Diencephalon (tissue), 1 donor: ENCODE data around the gene STX3. TPM values are rescaled to one million over a fixed set of nuclear protein-coding genes. Genes with fewer than 3 reads are reported as not detected.

Source experiments
- total RNA-seq: library from RNA; depleted of rRNA; stranded (reverse); fragments of >200 nt; gene quantifications from one replicate; pipeline ENCODE4 v1.2.3, GENCODE V29; 2014

The STX3 gene
- total RNA-seq, result 18.0 TPM

DNA sequence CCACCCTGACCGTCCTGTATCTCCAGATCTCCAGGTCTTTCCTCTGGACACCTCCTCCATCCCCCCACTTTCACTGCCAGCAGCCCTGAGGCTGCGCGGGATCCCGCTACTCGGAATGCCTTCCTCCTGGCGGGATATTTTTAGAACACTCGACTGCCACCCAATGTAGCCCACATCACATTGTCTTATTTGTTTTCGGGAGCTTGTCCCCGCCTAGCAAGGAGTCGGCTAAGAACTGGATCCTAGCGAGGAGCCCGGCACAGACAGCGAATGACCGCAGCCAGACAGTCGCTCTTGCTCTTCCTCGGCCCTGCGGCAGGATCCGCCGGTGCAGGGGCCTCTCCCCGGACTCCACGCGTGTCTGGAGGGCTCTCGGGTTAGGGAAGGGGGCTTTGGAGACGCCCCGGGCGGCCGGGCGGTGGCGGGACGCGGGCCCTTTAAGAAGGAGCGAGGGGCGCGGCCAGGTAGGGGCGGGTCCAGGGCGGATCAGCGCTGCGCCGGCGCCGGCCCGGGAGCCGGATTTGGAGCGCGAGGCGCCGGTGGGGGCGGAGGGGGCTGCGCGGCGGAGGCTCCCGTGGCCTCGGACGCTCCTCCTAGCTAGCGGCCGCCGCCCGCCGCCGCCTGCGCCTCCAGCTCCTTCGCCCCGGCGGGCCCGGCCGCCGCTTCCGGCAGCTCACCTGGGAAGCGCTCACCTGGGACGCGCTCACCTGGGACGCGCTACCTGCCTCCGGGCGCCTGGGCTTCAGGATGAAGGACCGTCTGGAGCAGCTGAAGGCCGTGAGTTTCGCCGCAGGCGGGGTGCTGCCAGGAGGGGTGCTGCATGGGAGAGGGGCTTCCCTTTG lies at the start of gene STX3:
TSS of gene STX3 (plus strand) at position 518 of the 842 bp plus-strand sequence. CDS start at position 748, 230 bp downstream.

DNA sequence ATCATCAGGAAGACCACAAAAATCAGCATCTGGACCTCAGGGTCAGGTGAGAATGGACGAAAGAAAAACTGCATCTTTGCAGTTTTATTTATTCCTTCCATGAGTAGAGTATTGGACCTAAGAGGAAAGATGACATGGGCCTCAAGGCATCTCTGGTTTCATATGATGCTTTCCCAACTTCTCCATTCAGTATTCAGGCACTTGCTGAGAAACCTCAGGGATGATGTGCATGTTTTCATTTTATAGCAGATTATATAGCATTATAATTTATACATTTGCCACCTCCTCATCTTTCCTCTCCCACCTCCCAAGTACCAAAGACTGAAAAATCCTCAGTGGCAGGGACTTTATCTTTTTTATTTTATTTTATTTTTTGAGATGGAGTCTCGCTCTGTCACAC lies 41.4 kb upstream of the STX3 start, which contains the start of gene OR10V1:
TSS of gene OR10V1 (minus strand) at position 101 of the 400 bp plus-strand sequence. CDS start at position 101, 0 bp downstream.

DNA sequence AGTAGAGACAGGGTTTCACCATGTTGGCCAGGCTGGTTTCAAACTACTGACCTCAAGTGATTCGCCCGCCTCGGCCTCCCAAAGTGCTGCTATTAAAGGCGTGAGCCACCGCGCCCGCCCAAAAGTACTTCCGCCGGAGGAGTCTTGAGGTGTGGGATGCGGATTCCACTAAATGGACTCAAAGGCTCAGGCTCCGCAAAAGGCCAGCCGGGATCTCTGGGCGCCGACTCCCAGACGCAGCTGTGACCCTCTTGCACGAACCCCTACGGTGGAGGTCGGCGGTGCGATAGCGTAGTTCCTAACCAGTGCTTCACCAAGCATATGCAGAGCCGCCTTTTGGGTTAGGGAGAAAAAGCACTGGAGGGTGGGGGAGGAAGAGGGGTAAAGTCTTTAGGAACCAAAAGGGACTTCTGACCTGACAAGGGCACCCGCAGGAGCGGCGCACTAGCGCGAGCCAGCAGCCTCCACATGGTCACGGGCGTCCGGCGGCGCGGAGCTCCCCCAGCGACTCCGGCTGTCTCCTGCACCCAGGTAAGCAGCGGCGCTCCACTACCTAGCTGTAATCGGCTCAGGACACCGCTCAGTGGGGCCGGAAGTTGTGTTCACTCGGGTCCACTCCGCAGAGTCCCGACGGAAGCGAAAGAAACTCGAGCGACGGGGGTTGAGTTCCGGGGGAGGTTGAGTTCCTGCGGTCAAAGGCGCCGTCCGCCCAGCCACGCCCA lies 55.2 kb downstream of the STX3 start, which contains the start of gene MRPL16:
TSS of gene MRPL16 (minus strand) at position 590 of the 722 bp plus-strand sequence. CDS start at position 470, 120 bp downstream.

DNA sequence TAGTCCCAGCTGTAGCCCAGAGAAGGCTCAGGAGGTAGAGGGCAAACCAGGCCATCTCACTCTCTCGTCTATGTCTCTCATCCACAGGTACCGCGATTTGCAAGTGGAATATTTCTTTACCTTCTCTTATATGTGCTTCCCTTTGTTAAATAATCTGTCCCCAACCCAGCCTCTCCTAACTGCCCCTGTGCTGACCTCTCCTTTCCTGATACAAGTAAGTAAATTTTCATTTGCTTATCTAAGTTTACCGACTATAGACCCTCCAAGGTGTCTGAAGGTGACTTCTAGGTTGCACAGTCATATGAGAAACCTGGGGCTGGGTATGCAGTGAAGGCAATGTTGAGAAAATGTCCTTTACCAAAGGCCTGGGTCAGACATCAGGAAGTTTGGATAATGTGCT lies 90.2 kb downstream of the STX3 start, which contains the start of gene CBLIF:
TSS of gene CBLIF (minus strand) at position 101 of the 400 bp plus-strand sequence. CDS start at position 55, 46 bp downstream.

Other genes with a start within 250 kb of the STX3 start
- not detected for gene OR4D9, start 243.8 kb upstream of the STX3 start, total RNA-seq
- 43.4 TPM for gene OSBP, start 139.6 kb upstream of the STX3 start, total RNA-seq
- gene PATL1, start 86.3 kb upstream of the STX3 start, total RNA-seq, result 5.8 TPM
- not detected for gene OR10V1, start 41.5 kb upstream of the STX3 start, total RNA-seq
- gene MRPL16, start 55.4 kb downstream of the STX3 start, total RNA-seq, result 21.0 TPM
- not detected for gene CBLIF, start 90.1 kb downstream of the STX3 start, total RNA-seq
- gene TCN1, start 111.1 kb downstream of the STX3 start, total RNA-seq, result not detected
- not detected for gene OOSP3, start 123.4 kb downstream of the STX3 start, total RNA-seq
- gene OOSP1, start 183.1 kb downstream of the STX3 start, total RNA-seq, result not detected
- gene OOSP4A, start 208.7 kb downstream of the STX3 start, total RNA-seq, result not detected